Neural cell (in vitro differentiated cells): Measurements from ENCODE around the gene C16orf89. TPM values are rescaled to one million over a fixed set of nuclear protein-coding genes. Genes with fewer than 3 reads are reported as not detected.

Experiments
- H2AFZ ChIP-seq: fragments of 200-600, 300-800 bp; sonication (generic), shearing (Covaris generic); 2 replicates; pipeline ENCODE4 v1.6.0; 2014; ENCODE audit warnings: low read depth, mild to moderate bottlenecking, antibody characterized with exemption, low read length, moderate library complexity
- H3F3A ChIP-seq: fragments of 200-600 bp; shearing (Covaris generic); 2 replicates; pipeline ENCODE4 v1.6.1; 2016; ENCODE audit warnings: mild to moderate bottlenecking, moderate library complexity, mixed read lengths, antibody characterized with exemption, low read length; ENCODE audit not compliant: insufficient read depth, poor library complexity, severe bottlenecking
- H3K27ac ChIP-seq: fragments of 200-600, 300-800 bp; sonication (generic), shearing (Covaris generic); 2 replicates; pipeline ENCODE4 v1.5.1; 2014; ENCODE audit warnings: mild to moderate bottlenecking, low read length, moderate library complexity
- H3K27me3 ChIP-seq: fragments of 300-800, 200-600 bp; sonication (generic), shearing (Covaris generic); 2 replicates; pipeline ENCODE4 v1.6.0; 2014; ENCODE audit warnings: mild to moderate bottlenecking, low read depth, low read length, moderate library complexity; ENCODE audit not compliant: insufficient read depth
- H3K36me3 ChIP-seq: fragments of 300-800, 200-600 bp; sonication (generic), shearing (Covaris generic); 2 replicates; pipeline ENCODE4 v1.5.1; 2014; ENCODE audit warnings: mild to moderate bottlenecking, antibody characterized with exemption, low read length, moderate library complexity; ENCODE audit not compliant: insufficient read depth
- H3K4me2 ChIP-seq: fragments of 300-800, 200-600 bp; sonication (generic), shearing (Covaris generic); 2 replicates; pipeline ENCODE4 v1.6.0; 2014; ENCODE audit warnings: mild to moderate bottlenecking, low read length
- H3K4me3 ChIP-seq: fragments of 300-800, 200-600 bp; sonication (generic), shearing (Covaris generic); 2 replicates; pipeline ENCODE4 v1.5.1; 2014; ENCODE audit warnings: mild to moderate bottlenecking, low read length, moderate library complexity
- H3K79me2 ChIP-seq: fragments of 200-600 bp; shearing (Covaris generic); replicated peaks from 2 replicates; pipeline ENCODE4 v1.6.0; 2014; ENCODE audit warnings: mild to moderate bottlenecking, low read length, moderate library complexity; ENCODE audit not compliant: insufficient read depth
- H3K9ac ChIP-seq: fragments of 300-800, 200-600 bp; sonication (generic), shearing (Covaris generic); 2 replicates; pipeline ENCODE4 v1.6.1; 2016; ENCODE audit warnings: mild to moderate bottlenecking, low read length, mixed read lengths
- H3K9me2 ChIP-seq: fragments of 200-600 bp; shearing (Covaris generic); 2 replicates; pipeline ENCODE4 v1.6.1; 2016; ENCODE audit warnings: mild to moderate bottlenecking, low read length, mixed read lengths; ENCODE audit not compliant: insufficient read depth
- H3K9me3 ChIP-seq: fragments of 200-600, 300-800 bp; sonication (generic), shearing (Covaris generic); 2 replicates; pipeline ENCODE4 v1.6.1; 2016; ENCODE audit warnings: mild to moderate bottlenecking, mixed run types, low read length, moderate library complexity, mixed read lengths
- H4K20me1 ChIP-seq: fragments of 200-600 bp; shearing (Covaris generic); 2 replicates; pipeline ENCODE4 v1.6.1; 2016; ENCODE audit warnings: mild to moderate bottlenecking, mixed run types; ENCODE audit not compliant: insufficient read depth
- EP300 ChIP-seq: fragments of 450-650 bp; conservative IDR thresholded peaks from 2 replicates; pipeline ENCODE4 v1.6.1; 2014; ENCODE audit warnings: antibody characterized with exemption, mild to moderate bottlenecking, moderate library complexity; ENCODE audit not compliant: poor library complexity, severe bottlenecking
- EZH2 ChIP-seq: fragments of 200-600, 300-800 bp; shearing (Covaris generic), sonication (generic); IDR thresholded peaks from 2 replicates; pipeline ENCODE4 v1.6.1; 2014; ENCODE audit warnings: antibody characterized with exemption, low read length, borderline replicate concordance, mild to moderate bottlenecking; ENCODE audit not compliant: insufficient read depth, poor library complexity, severe bottlenecking
- MXI1 ChIP-seq: fragments of 450-650 bp; conservative IDR thresholded peaks from 2 replicates; pipeline ENCODE4 v1.6.1; 2014; ENCODE audit warnings: antibody characterized with exemption, mild to moderate bottlenecking; ENCODE audit not compliant: poor library complexity, severe bottlenecking
- POLR2AphosphoS5 ChIP-seq: IDR thresholded peaks from 2 replicates; pipeline ENCODE4 v1.6.1; 2012
- RAD21 ChIP-seq: fragments of 450-650 bp; conservative IDR thresholded peaks from 2 replicates; pipeline ENCODE4 v1.6.1; 2014; ENCODE audit warnings: antibody characterized with exemption, mild to moderate bottlenecking, moderate library complexity
- REST ChIP-seq: IDR thresholded peaks from 2 replicates; pipeline ENCODE4 v1.6.1; 2012; ENCODE audit warnings: borderline replicate concordance
- SMC3 ChIP-seq: fragments of 450-650 bp; conservative IDR thresholded peaks from 2 replicates; pipeline ENCODE4 v1.6.1; 2014; ENCODE audit warnings: antibody characterized with exemption, mild to moderate bottlenecking, moderate library complexity; ENCODE audit not compliant: poor library complexity
- TAF1 ChIP-seq: IDR thresholded peaks from 2 replicates; pipeline ENCODE4 v1.6.1; 2012; ENCODE audit warnings: low read depth
- polyA plus RNA-seq: library from polyadenylated mRNA; depleted of rRNA; stranded (reverse); fragments of >200 nt; gene quantifications from 2 replicates; pipeline ENCODE4 v1.2.3, GENCODE V29; 2014
- TF ChIP-seq, protein P1 (sequence below): fragments of 450-650 bp; IDR thresholded peaks from 2 replicates; pipeline ENCODE4 v1.5.1; 2014; ENCODE audit warnings: antibody characterized with exemption, mild to moderate bottlenecking, moderate library complexity; ENCODE audit not compliant: poor library complexity, severe bottlenecking

C16orf89 gene
- polyA plus RNA-seq, 1 donor from 2014 or later = not detected

DNA sequence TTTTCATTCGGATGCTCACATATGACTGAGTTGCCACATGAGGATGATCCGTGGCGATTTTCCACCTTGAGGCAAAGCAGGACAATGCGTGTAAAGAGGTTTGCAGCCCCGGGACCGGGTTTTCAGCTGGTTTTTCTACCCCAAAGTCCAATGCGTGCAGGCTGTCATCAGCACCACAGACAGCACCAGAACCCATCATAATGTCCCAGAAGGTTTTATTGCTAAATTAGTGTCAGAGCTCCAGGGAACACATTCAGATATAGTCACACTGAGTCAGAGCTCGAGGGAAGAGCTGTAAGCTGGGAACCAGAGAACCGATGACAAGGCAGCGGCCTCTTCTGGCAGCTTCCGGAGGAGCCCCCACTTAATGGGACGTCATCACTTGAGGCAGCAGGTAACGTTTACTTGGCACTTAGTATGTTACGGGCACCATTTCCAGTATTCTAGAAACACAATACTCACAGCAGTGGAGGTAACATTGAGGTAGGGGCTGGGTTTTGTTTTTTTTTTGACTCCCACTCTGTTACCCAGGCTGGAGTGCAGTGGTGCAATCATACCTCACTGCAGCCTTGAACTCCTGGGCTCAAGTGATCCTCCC lies 23.1 kb downstream of the C16orf89 start:
- Histone ChIP-seq H3K4me3 (no peak overlapping the region), H3K79me2 (no peaks in the 10 kb centered on the region), H3F3A (no peaks in the 10 kb centered on the region), H3K27ac (no peak overlapping the region), H2AFZ (no peak overlapping the region), H3K36me3 (no peaks in the 10 kb centered on the region), H3K27me3 (no peaks in the 10 kb centered on the region), H4K20me1 (no peaks in the 10 kb centered on the region), H3K9me2 (no peaks in the 10 kb centered on the region), H3K9me3 (no peaks in the 10 kb centered on the region), H3K4me2 (no peak overlapping the region), H3K9ac (no peak overlapping the region)
- no peak for TF ChIP-seq REST
- no peak for TF ChIP-seq SMC3
- TF ChIP-seq, protein P1, sequence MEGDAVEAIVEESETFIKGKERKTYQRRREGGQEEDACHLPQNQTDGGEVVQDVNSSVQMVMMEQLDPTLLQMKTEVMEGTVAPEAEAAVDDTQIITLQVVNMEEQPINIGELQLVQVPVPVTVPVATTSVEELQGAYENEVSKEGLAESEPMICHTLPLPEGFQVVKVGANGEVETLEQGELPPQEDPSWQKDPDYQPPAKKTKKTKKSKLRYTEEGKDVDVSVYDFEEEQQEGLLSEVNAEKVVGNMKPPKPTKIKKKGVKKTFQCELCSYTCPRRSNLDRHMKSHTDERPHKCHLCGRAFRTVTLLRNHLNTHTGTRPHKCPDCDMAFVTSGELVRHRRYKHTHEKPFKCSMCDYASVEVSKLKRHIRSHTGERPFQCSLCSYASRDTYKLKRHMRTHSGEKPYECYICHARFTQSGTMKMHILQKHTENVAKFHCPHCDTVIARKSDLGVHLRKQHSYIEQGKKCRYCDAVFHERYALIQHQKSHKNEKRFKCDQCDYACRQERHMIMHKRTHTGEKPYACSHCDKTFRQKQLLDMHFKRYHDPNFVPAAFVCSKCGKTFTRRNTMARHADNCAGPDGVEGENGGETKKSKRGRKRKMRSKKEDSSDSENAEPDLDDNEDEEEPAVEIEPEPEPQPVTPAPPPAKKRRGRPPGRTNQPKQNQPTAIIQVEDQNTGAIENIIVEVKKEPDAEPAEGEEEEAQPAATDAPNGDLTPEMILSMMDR = no peak
- TF ChIP-seq RAD21 = peak; percentile 12
- no peak for TF ChIP-seq POLR2AphosphoS5
- TF ChIP-seq EZH2 = no peak

- Histone ChIP-seq H3K4me3 (no peak overlapping the region), H3K4me2 (no peak overlapping the region), H2AFZ (no peak overlapping the region), H4K20me1 (no peaks in the 10 kb centered on the region), H3K79me2 (no peaks in the 10 kb centered on the region), H3K9me2 (no peaks in the 10 kb centered on the region), H3K27me3 (no peaks in the 10 kb centered on the region), H3K36me3 (no peaks in the 10 kb centered on the region), H3K27ac (no peak overlapping the region), H3F3A (no peaks in the 10 kb centered on the region), H3K9me3 (no peaks in the 10 kb centered on the region), H3K9ac (no peak overlapping the region)
- TF ChIP-seq MXI1 (no peak), REST (no peak), SMC3 (no peak), POLR2AphosphoS5 (no peak), EZH2 (no peak), TAF1 (no peak), RAD21 (no peak), EP300 (no peak)
- TF ChIP-seq, protein P1 = no peak
Observed at GRCh38 chr16:5041600-5042133, 24.1 kb downstream of the C16orf89 start.
